Measurements from ENCODE around the gene NXPE3. TPM values are rescaled to one million over a fixed set of nuclear protein-coding genes. Genes with fewer than 3 reads are reported as not detected.

The NXPE3 gene
- total RNA-seq, 2 experiments from 2014 or later = 16.7 to 64.3 TPM

- DNase-seq (ENCODE audit: low spot score) = peak; percentile 45
- TF ChIP-seq CTCF (conservative IDR thresholded peaks at IDR 0.05; ENCODE audit: low read length) (0 out of 2 replicates have a peak, but pooled peaks have one; percentile 18), EZH2phosphoT487 (IDR thresholded peaks at IDR 0.05; ENCODE audit: borderline replicate concordance, low read depth, low read length) (no peak)
- Histone ChIP-seq H3K9me3 (ENCODE audit: low read length) (no peaks in the 10 kb centered on the region), H3K9me2 (ENCODE audit: insufficient read depth, low read length) (no peaks in the 10 kb centered on the region), H4K20me1 (ENCODE audit: insufficient read depth, low read length) (no peaks in the 10 kb centered on the region), H3K4me3 (ENCODE audit: low read depth, low read length, poor library complexity, severe bottlenecking) (no peak overlapping the region), H2AFZ (ENCODE audit: low read length) (no peak overlapping the region; the same call in 1 of the 2 replicates), H3K79me2 (ENCODE audit: insufficient read depth, low read depth, low read length) (no peaks in the 10 kb centered on the region), H3K27ac (ENCODE audit: low read depth, low read length, poor library complexity, severe bottlenecking) (no peak overlapping the region), H3K4me2 (ENCODE audit: low read length) (no peak overlapping the region), H3K4me1 (ENCODE audit: insufficient read depth, low read length, poor library complexity, severe bottlenecking) (no peaks in the 10 kb centered on the region), H3K36me3 (ENCODE audit: insufficient read depth, low read length) (peaks cover 18% of the 10 kb centered on the region)
- ChIA-PET POLR2A (interaction anchor here (1.0 to 1.7 kb wide), 6 partner anchors 9 to 34 kb away, joined by 3 to 7 read pairs (median 3); no protein-coding TSS in a partner anchor), CTCF (ENCODE audit: unreplicated experiment) (no interaction called here)
- intact Hi-C loops (cut with micrococcal nuclease; ENCODE audit: unreplicated experiment) = no loop called here
- BruUV-seq (replicated peaks) = no TSS peak
These were observed 86.9 kb downstream of the NXPE3 start for GRCh38 chr3:101865751-101866509.

- POLR2A ChIA-PET = interaction anchor here (0.5 to 2.7 kb wide), 12 partner anchors 9 to 361 kb away, joined by 3 to 12 read pairs (median 4); no protein-coding TSS in a partner anchor
- CTCF ChIA-PET (ENCODE audit: unreplicated experiment) = interaction anchor here (0.8 kb wide), 1 partner anchor 10 kb away, joined by 3 read pairs; no protein-coding TSS in a partner anchor
- Histone ChIP-seq H3K36me3 (ENCODE audit: insufficient read depth, low read length) (peaks cover 3% of the 10 kb centered on the region), H3K9me3 (ENCODE audit: low read length) (no peaks in the 10 kb centered on the region), H4K20me1 (ENCODE audit: insufficient read depth, low read length) (no peaks in the 10 kb centered on the region), H3K27ac (ENCODE audit: low read depth, low read length, poor library complexity, severe bottlenecking) (no peak overlapping the region), H3K79me2 (ENCODE audit: insufficient read depth, low read depth, low read length) (no peaks in the 10 kb centered on the region), H2AFZ (ENCODE audit: low read length) (no peak overlapping the region), H3K9me2 (ENCODE audit: insufficient read depth, low read length) (no peaks in the 10 kb centered on the region), H3K4me3 (ENCODE audit: low read depth, low read length, poor library complexity, severe bottlenecking) (no peak overlapping the region), H3K4me1 (ENCODE audit: insufficient read depth, low read length, poor library complexity, severe bottlenecking) (no peaks in the 10 kb centered on the region), H3K4me2 (ENCODE audit: low read length) (no peak overlapping the region)
- intact Hi-C loops (cut with micrococcal nuclease; ENCODE audit: unreplicated experiment) = no loop called here
- no peak for DNase-seq (ENCODE audit: low spot score)
- no TSS peak for BruUV-seq (replicated peaks)
- TF ChIP-seq CTCF (conservative IDR thresholded peaks at IDR 0.05; ENCODE audit: low read length) (no peak), EZH2phosphoT487 (IDR thresholded peaks at IDR 0.05; ENCODE audit: borderline replicate concordance, low read depth, low read length) (no peak)
These were observed 88.5 kb downstream of the NXPE3 start for GRCh38 chr3:101867511-101867910.

- Histone ChIP-seq H3K27ac (ENCODE audit: low read depth, low read length, poor library complexity, severe bottlenecking) (no peak overlapping the region), H3K4me3 (ENCODE audit: low read depth, low read length, poor library complexity, severe bottlenecking) (no peak overlapping the region), H3K79me2 (ENCODE audit: insufficient read depth, low read depth, low read length) (no peaks in the 10 kb centered on the region), H3K4me1 (ENCODE audit: insufficient read depth, low read length, poor library complexity, severe bottlenecking) (no peaks in the 10 kb centered on the region), H3K36me3 (ENCODE audit: insufficient read depth, low read length) (no peaks in the 10 kb centered on the region), H3K9me2 (ENCODE audit: insufficient read depth, low read length) (no peaks in the 10 kb centered on the region), H3K9me3 (ENCODE audit: low read length) (no peaks in the 10 kb centered on the region), H2AFZ (ENCODE audit: low read length) (no peak overlapping the region), H3K4me2 (ENCODE audit: low read length) (no peak overlapping the region), H4K20me1 (ENCODE audit: insufficient read depth, low read length) (no peaks in the 10 kb centered on the region)
- TF ChIP-seq EZH2phosphoT487 (IDR thresholded peaks at IDR 0.05; ENCODE audit: borderline replicate concordance, low read depth, low read length) (no peak), CTCF (conservative IDR thresholded peaks at IDR 0.05; ENCODE audit: low read length) (no peak)
- BruUV-seq (replicated peaks) = no TSS peak
- ChIA-PET POLR2A (interaction anchor here (0.5 to 2.7 kb wide), 10 partner anchors 9 to 187 kb away, joined by 3 to 12 read pairs (median 4); no protein-coding TSS in a partner anchor), CTCF (ENCODE audit: unreplicated experiment) (interaction anchor here (0.8 kb wide), 1 partner anchor 11 kb away, joined by 3 read pairs; no protein-coding TSS in a partner anchor)
- intact Hi-C loops (cut with micrococcal nuclease; ENCODE audit: unreplicated experiment) = no loop called here
- DNase-seq (ENCODE audit: low spot score) = no peak
These were observed 89.0 kb downstream of the NXPE3 start for GRCh38 chr3:101867996-101868395.
